Panc1 (cell line): ENCODE measurements around the gene KRT16.

ENCODE experiments used
- CTCF ChIP-seq: fragments of 450-650 bp; IDR thresholded peaks from 2 replicates; pipeline ENCODE4 v1.5.1; 2017; ENCODE audit warnings: mild to moderate bottlenecking
- POLR2AphosphoS5 ChIP-seq: IDR thresholded peaks from 2 replicates; pipeline ENCODE4 v1.6.1; 2012; ENCODE audit warnings: mild to moderate bottlenecking, low read depth, low read length, moderate library complexity
- SIN3A ChIP-seq: IDR thresholded peaks from 2 replicates; pipeline ENCODE4 v1.6.1; 2012; ENCODE audit warnings: low read depth, mild to moderate bottlenecking, low read length, moderate library complexity, borderline replicate concordance; ENCODE audit not compliant: insufficient read depth
- TF ChIP-seq, protein P1 (sequence below), 2 experiments: IDR thresholded peaks; 2 replicates each; pipeline ENCODE4 v1.6.1; 2011 to 2012; ENCODE audit warnings: low read depth in 2 of 2, control low read depth in 1 of 2, low read length in 1 of 2, mild to moderate bottlenecking in 1 of 2, moderate library complexity in 1 of 2; ENCODE audit not compliant: insufficient read depth in 1 of 2

- TF ChIP-seq CTCF (no peak), POLR2AphosphoS5 (no peak), SIN3A (no peak)
- TF ChIP-seq, protein P1, sequence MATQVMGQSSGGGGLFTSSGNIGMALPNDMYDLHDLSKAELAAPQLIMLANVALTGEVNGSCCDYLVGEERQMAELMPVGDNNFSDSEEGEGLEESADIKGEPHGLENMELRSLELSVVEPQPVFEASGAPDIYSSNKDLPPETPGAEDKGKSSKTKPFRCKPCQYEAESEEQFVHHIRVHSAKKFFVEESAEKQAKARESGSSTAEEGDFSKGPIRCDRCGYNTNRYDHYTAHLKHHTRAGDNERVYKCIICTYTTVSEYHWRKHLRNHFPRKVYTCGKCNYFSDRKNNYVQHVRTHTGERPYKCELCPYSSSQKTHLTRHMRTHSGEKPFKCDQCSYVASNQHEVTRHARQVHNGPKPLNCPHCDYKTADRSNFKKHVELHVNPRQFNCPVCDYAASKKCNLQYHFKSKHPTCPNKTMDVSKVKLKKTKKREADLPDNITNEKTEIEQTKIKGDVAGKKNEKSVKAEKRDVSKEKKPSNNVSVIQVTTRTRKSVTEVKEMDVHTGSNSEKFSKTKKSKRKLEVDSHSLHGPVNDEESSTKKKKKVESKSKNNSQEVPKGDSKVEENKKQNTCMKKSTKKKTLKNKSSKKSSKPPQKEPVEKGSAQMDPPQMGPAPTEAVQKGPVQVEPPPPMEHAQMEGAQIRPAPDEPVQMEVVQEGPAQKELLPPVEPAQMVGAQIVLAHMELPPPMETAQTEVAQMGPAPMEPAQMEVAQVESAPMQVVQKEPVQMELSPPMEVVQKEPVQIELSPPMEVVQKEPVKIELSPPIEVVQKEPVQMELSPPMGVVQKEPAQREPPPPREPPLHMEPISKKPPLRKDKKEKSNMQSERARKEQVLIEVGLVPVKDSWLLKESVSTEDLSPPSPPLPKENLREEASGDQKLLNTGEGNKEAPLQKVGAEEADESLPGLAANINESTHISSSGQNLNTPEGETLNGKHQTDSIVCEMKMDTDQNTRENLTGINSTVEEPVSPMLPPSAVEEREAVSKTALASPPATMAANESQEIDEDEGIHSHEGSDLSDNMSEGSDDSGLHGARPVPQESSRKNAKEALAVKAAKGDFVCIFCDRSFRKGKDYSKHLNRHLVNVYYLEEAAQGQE (IDR thresholded peaks at IDR 0.05; ENCODE audit: insufficient read depth in 1 of 2, low read depth in 2 of 2, low read length in 1 of 2): no peak
Observed at GRCh38 chr17:41593306-41593981, 19.1 kb downstream of the KRT16 start.
